HepG2 (cell line): ENCODE measurements around the gene KCNJ8. TPM values are rescaled to one million over a fixed set of nuclear protein-coding genes. Genes with fewer than 3 reads are reported as not detected.
A peak's percentile ranks its signal among the peaks of the same experiment; 100 is the strongest.

Experiments used
- ATAC-seq: fragments of 200-7000 bp; cut with Tn5 transposase; 3 replicates; pipeline ENCODE4 v1.9.1; 2020; ENCODE audit warnings: mild to moderate bottlenecking, moderate library complexity
- BruUV-seq: library from RNA; stranded (reverse); fragments of 400-500 nt; replicated peaks from 2 replicates; lab custom pipeline; 2021; lab: Mats Ljungman, UMichigan
- CTCF ChIA-PET: fragments of 300-600 bp; formaldehyde crosslinking; extraction: SDS; loops from one replicate; lab custom pipeline; 2021; ENCODE audit warnings: low total read pairs, inconsistent platforms, low intra/inter-chr PET ratio; lab: Yijun Ruan, JAX
- POLR2A ChIA-PET: fragments of 350-600 bp; sonication (Branson Sonifier 250); formaldehyde crosslinking; loops from one replicate; lab custom pipeline; 2020; ENCODE audit warnings: antibody characterized with exemption, inconsistent platforms; lab: Yijun Ruan, JAX
- DNase-seq: peaks from one replicate; pipeline ENCODE4 v3.0.0-alpha.2; 2015; ENCODE audit warnings: low spot score
- FAIRE-seq: peaks from 3 replicates; lab custom pipeline; 2011; peaks lifted over from hg19 to GRCh38; lab: Jason Lieb, UNC
- H2AFZ ChIP-seq: one replicate; pipeline ENCODE4 v1.6.1; 2011; ENCODE audit warnings: low read length, inconsistent platforms
- H3K27ac ChIP-seq: fragments of 300-600 bp; 3 replicates; pipeline ENCODE4 v1.8.0; 2011; ENCODE audit warnings: mixed run types, mild to moderate bottlenecking, mixed read lengths, low read length, inconsistent platforms; ENCODE audit not compliant: insufficient read depth; ENCODE audit errors: extremely low read length
- H3K27me3 ChIP-seq, 2 experiments: fragments of 200-600 bp in 1 of 2; 2 replicates in 1 of 2; 3 replicates in 1 of 2; pipeline versions ENCODE4 v1.6.0 to v1.8.0; 2011; ENCODE audit warnings: low read length in 2 of 2, mild to moderate bottlenecking in 2 of 2, moderate library complexity in 2 of 2, inconsistent platforms in 1 of 2; ENCODE audit not compliant: insufficient read depth in 2 of 2, control insufficient read depth in 1 of 2
- H3K36me3 ChIP-seq, 2 experiments: fragments of 200-600 bp in 1 of 2; replicated peaks in 1 of 2; 2 replicates in 1 of 2; 3 replicates in 1 of 2; pipeline versions ENCODE4 v1.5.1 to v1.8.0; 2011; ENCODE audit warnings: low read length in 2 of 2, inconsistent platforms in 1 of 2; ENCODE audit not compliant: insufficient read depth in 2 of 2, control insufficient read depth in 1 of 2
- H3K4me1 ChIP-seq: 2 replicates; pipeline ENCODE4 v1.5.1; 2012; ENCODE audit warnings: low read length, inconsistent platforms; ENCODE audit not compliant: insufficient read depth
- H3K4me2 ChIP-seq: 2 replicates; pipeline ENCODE4 v1.6.0; 2011; ENCODE audit warnings: low read depth, low read length, inconsistent platforms
- H3K4me3 ChIP-seq, 3 experiments: fragments of 200-600 bp in 1 of 3; sonication (generic), shearing (Covaris generic) in 1 of 3; replicated peaks in 1 of 3; 2 replicates each; pipeline ENCODE4 v1.5.1; 2011 to 2016; ENCODE audit warnings: low read length in 3 of 3, inconsistent platforms in 2 of 3, low read depth in 2 of 3, mild to moderate bottlenecking in 2 of 3, control low read depth in 1 of 3, mixed read lengths in 1 of 3; ENCODE audit not compliant: insufficient read depth in 1 of 3
- H3K79me2 ChIP-seq: one replicate; pipeline ENCODE4 v1.6.1; 2011; ENCODE audit warnings: low read length, inconsistent platforms; ENCODE audit not compliant: insufficient read depth
- H3K9ac ChIP-seq: 2 replicates; pipeline ENCODE4 v1.6.0; 2011; ENCODE audit warnings: mild to moderate bottlenecking, low read depth, low read length, inconsistent platforms; ENCODE audit not compliant: insufficient read depth
- H3K9me3 ChIP-seq: 2 replicates; pipeline ENCODE4 v1.5.1; 2012; ENCODE audit warnings: mild to moderate bottlenecking, low read length
- H4K20me1 ChIP-seq: 2 replicates; pipeline ENCODE4 v1.6.0; 2011; ENCODE audit warnings: inconsistent platforms, mild to moderate bottlenecking, low read length, moderate library complexity; ENCODE audit not compliant: insufficient read depth
- EEA1 ChIP-seq: sonication (generic); formaldehyde crosslinking; IDR thresholded peaks from 2 replicates; pipeline ENCODE4 v1.5.1; 2020; ENCODE audit warnings: mild to moderate bottlenecking, missing genetic modification reagents, borderline replicate concordance
- EHMT2 ChIP-seq: fragments of 200-600 bp; sonication (generic); IDR thresholded peaks from 2 replicates; pipeline ENCODE4 v1.7.0; 2017; ENCODE audit warnings: antibody characterized with exemption, low read depth, low read length, borderline replicate concordance
- FOSL1 ChIP-seq: sonication (generic); formaldehyde crosslinking; IDR thresholded peaks from 2 replicates; pipeline ENCODE4 v1.9.0; 2021; ENCODE audit warnings: missing genetic modification reagents, borderline replicate concordance
- FOXP1 ChIP-seq, 2 experiments: fragments of 450-650 bp in 1 of 2; IDR thresholded peaks; 2 replicates each; pipeline ENCODE4 v1.6.1; 2017 to 2018; ENCODE audit warnings: antibody characterized with exemption in 1 of 2
- GATAD2A ChIP-seq: IDR thresholded peaks from 2 replicates; pipeline ENCODE4 v1.6.1; 2016
- HIVEP1 ChIP-seq: sonication (generic); formaldehyde crosslinking; IDR thresholded peaks from 2 replicates; pipeline ENCODE4 v1.4.0; 2020; ENCODE audit warnings: mild to moderate bottlenecking, missing genetic modification reagents
- HNF4A ChIP-seq: sonication (generic); formaldehyde crosslinking; IDR thresholded peaks from 2 replicates; pipeline ENCODE4 v1.4.0; 2020; ENCODE audit warnings: missing genetic modification reagents
- NCOA2 ChIP-seq: sonication (generic); formaldehyde crosslinking; IDR thresholded peaks from 2 replicates; pipeline ENCODE4 v1.8.0; 2022; ENCODE audit warnings: inconsistent platforms
- PLRG1 ChIP-seq: fragments of 450-650 bp; conservative IDR thresholded peaks from 2 replicates; pipeline ENCODE4 v1.6.1; 2016
- REXO4 ChIP-seq: sonication (generic); formaldehyde crosslinking; IDR thresholded peaks from 2 replicates; pipeline ENCODE4 v1.8.0; 2022; ENCODE audit warnings: missing genetic modification reagents, mild to moderate bottlenecking, borderline replicate concordance
- ZBTB3 ChIP-seq: sonication (generic); formaldehyde crosslinking; IDR thresholded peaks from 2 replicates; pipeline ENCODE4 v1.4.0; 2020; ENCODE audit warnings: low read depth, mild to moderate bottlenecking, moderate library complexity, missing genetic modification reagents, borderline replicate concordance
- ZNF224 ChIP-seq: sonication (generic); formaldehyde crosslinking; IDR thresholded peaks from 2 replicates; pipeline ENCODE4 v1.5.0; 2020; ENCODE audit warnings: mild to moderate bottlenecking, missing genetic modification reagents
- ZNF260 ChIP-seq: sonication (generic); formaldehyde crosslinking; IDR thresholded peaks from 2 replicates; pipeline ENCODE4 v1.4.0; 2020; ENCODE audit warnings: missing genetic modification reagents, low read depth, mild to moderate bottlenecking, borderline replicate concordance
- ZNF33B ChIP-seq: sonication (generic); formaldehyde crosslinking; IDR thresholded peaks from 2 replicates; pipeline ENCODE4 v1.5.1; 2020; ENCODE audit warnings: mild to moderate bottlenecking, missing genetic modification reagents
- WGBS: methylation state at CpG from one replicate; pipeline ENCODE4 v1.1.6; 2017; ENCODE audit warnings: low lambda C conversion rate; 5-methylcytosine and 5-hydroxymethylcytosine counted together
- in situ Hi-C: cut with HindIII; loops from 2 replicates; pipeline ENCODE4 v1.10.0; 2017; ENCODE audit warnings: low pct_unique_long_range_greater_than_20kb; ENCODE audit not compliant: extremely low pct_ligation_motif_present
- intact Hi-C: fragments of 100-400 bp; cut with micrococcal nuclease; formaldehyde crosslinking; loops from one replicate; pipeline ENCODE4 v1.10.0; 2022; ENCODE audit not compliant: unreplicated experiment
- polyA plus RNA-seq, 8 experiments: library from polyadenylated mRNA; depleted of rRNA in 3 of 8; stranded (reverse) in 7 of 8; unstranded in 1 of 8; fragments of >200 nt; fragmentation: Illumina TruSeq in 4 of 8; extraction: Trizol in 4 of 8; gene quantifications; 2 replicates each; pipeline versions ENCODE4 v1.2.1 to v1.2.3, GENCODE V29; 2011 to 2016; ENCODE audit warnings: low read depth in 4 of 8, missing spikeins in 1 of 8, mixed read lengths in 1 of 8; ENCODE audit not compliant: insufficient read depth in 1 of 8
- total RNA-seq, 5 experiments: library from RNA; depleted of rRNA; stranded (reverse); fragments of >200 nt; fragmentation: Illumina TruSeq; extraction: Trizol; gene quantifications; 2 replicates each; pipeline ENCODE4 v1.2.3, GENCODE V29; 2016; ENCODE audit warnings: low read depth in 1 of 5
- TF ChIP-seq, protein P1 (sequence below): IDR thresholded peaks from 2 replicates; pipeline ENCODE4 v1.4.0; 2020; ENCODE audit warnings: mild to moderate bottlenecking, missing genetic modification reagents
- TF ChIP-seq, protein P2 (sequence below): sonication (generic); formaldehyde crosslinking; IDR thresholded peaks from 2 replicates; pipeline ENCODE4 v1.5.1; 2020; ENCODE audit warnings: mild to moderate bottlenecking, missing genetic modification reagents, moderate library complexity
- TF ChIP-seq, protein P3 (sequence below): sonication (generic); formaldehyde crosslinking; IDR thresholded peaks from 2 replicates; pipeline ENCODE4 v1.4.0; 2020; ENCODE audit warnings: missing genetic modification reagents, borderline replicate concordance

KCNJ8 gene
- total and polyA plus RNA-seq, 2 of the 13 experiments (the other 11 are each of a cell fraction or from before 2014, with no cell fraction given): not detected

DNA sequence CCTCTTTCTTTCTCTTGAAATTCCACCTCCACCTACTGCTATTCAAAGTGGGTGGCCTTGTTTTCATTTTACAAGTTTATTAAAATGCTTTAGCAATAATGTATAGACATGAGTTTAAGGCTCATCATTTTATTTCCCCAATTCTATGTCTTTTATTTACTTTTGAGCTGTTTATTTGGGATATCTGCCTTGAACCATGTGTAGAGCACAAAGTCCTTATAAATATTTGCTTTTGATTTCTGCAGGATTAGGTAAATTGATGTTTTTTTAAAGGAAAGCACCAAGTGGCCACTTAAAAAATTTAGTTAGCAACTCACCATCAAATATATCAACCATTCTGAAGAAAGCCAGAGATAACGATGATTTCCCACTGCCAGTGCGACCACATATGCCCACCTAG, 39.8 kb upstream of the KCNJ8 start (continued):
- TF ChIP-seq, protein P1, sequence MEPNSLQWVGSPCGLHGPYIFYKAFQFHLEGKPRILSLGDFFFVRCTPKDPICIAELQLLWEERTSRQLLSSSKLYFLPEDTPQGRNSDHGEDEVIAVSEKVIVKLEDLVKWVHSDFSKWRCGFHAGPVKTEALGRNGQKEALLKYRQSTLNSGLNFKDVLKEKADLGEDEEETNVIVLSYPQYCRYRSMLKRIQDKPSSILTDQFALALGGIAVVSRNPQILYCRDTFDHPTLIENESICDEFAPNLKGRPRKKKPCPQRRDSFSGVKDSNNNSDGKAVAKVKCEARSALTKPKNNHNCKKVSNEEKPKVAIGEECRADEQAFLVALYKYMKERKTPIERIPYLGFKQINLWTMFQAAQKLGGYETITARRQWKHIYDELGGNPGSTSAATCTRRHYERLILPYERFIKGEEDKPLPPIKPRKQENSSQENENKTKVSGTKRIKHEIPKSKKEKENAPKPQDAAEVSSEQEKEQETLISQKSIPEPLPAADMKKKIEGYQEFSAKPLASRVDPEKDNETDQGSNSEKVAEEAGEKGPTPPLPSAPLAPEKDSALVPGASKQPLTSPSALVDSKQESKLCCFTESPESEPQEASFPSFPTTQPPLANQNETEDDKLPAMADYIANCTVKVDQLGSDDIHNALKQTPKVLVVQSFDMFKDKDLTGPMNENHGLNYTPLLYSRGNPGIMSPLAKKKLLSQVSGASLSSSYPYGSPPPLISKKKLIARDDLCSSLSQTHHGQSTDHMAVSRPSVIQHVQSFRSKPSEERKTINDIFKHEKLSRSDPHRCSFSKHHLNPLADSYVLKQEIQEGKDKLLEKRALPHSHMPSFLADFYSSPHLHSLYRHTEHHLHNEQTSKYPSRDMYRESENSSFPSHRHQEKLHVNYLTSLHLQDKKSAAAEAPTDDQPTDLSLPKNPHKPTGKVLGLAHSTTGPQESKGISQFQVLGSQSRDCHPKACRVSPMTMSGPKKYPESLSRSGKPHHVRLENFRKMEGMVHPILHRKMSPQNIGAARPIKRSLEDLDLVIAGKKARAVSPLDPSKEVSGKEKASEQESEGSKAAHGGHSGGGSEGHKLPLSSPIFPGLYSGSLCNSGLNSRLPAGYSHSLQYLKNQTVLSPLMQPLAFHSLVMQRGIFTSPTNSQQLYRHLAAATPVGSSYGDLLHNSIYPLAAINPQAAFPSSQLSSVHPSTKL (CRISPR knock-in tag): 0 out of 2 replicates have a peak, but pooled peaks have one; percentile 17
- no peak for TF ChIP-seq FOSL1 (CRISPR knock-in tag)
- TF ChIP-seq FOXP1 (IDR thresholded peaks at IDR 0.05): no peak
- TF ChIP-seq FOXP1 (CRISPR knock-in tag; IDR thresholded peaks at IDR 0.05): 0 out of 2 replicates have a peak, but pooled peaks have one; percentile 18
- no peak for TF ChIP-seq PLRG1
- TF ChIP-seq HNF4A (CRISPR knock-in tag): peak; percentile 26; the same call in 1 of the 2 replicates

DNA sequence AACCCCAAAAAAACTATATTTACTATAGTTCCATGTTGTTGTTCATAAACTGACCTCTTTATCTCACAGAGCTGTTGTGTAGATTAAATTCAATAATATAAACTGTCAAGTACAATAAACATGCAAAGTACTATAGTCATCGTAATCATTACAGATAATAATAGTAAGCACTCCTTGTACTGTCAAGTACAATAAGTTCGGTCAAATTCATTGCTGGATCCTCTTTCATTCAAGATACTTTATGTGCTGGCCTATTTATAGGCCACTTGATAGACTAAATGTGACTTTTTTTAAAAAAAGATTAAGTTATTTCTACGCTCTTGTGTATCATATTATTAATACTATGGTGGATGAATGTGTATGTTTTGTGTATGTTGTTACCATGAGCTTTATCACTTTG, 39.2 kb upstream of the KCNJ8 start:
- Histone ChIP-seq H3K4me3 (no peak overlapping the region), H3K4me1 (0 out of 2 replicates have a peak, but pooled peaks cover 3% of the 10 kb centered on the region), H3K27me3 (no peaks in the 10 kb centered on the region), H3K9ac (no peak overlapping the region), H3K36me3 (no peaks in the 10 kb centered on the region), H2AFZ (no peak overlapping the region), H3K79me2 (no peaks in the 10 kb centered on the region), H3K27ac (no peak overlapping the region), H4K20me1 (no peaks in the 10 kb centered on the region), H3K9me3 (peaks cover 10% of the 10 kb centered on the region; the same call in 1 of the 2 replicates), H3K4me2 (no peak overlapping the region)
- DNase-seq: no peak
- intact Hi-C loops: no loop called here
- in situ Hi-C loops: no loop called here
- ChIA-PET CTCF (no interaction called here), POLR2A (no interaction called here)
- BruUV-seq: no TSS peak
- ATAC-seq: no peak
- 28% methylated on average over 3 of the region's 3 CpGs for WGBS
- no peak for FAIRE-seq
- TF ChIP-seq GATAD2A (CRISPR knock-in tag) (no peak), EHMT2 (no peak), ZNF260 (CRISPR knock-in tag) (no peak), EEA1 (CRISPR knock-in tag) (no peak), ZBTB3 (CRISPR knock-in tag) (no peak), HIVEP1 (CRISPR knock-in tag) (no peak), ZNF224 (no peak), REXO4 (no peak), NCOA2 (CRISPR knock-in tag) (no peak), ZNF33B (CRISPR knock-in tag) (no peak)
- TF ChIP-seq, protein P2, sequence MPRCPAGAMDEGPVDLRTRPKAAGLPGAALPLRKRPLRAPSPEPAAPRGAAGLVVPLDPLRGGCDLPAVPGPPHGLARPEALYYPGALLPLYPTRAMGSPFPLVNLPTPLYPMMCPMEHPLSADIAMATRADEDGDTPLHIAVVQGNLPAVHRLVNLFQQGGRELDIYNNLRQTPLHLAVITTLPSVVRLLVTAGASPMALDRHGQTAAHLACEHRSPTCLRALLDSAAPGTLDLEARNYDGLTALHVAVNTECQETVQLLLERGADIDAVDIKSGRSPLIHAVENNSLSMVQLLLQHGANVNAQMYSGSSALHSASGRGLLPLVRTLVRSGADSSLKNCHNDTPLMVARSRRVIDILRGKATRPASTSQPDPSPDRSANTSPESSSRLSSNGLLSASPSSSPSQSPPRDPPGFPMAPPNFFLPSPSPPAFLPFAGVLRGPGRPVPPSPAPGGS (CRISPR knock-in tag): no peak
- TF ChIP-seq, protein P3, sequence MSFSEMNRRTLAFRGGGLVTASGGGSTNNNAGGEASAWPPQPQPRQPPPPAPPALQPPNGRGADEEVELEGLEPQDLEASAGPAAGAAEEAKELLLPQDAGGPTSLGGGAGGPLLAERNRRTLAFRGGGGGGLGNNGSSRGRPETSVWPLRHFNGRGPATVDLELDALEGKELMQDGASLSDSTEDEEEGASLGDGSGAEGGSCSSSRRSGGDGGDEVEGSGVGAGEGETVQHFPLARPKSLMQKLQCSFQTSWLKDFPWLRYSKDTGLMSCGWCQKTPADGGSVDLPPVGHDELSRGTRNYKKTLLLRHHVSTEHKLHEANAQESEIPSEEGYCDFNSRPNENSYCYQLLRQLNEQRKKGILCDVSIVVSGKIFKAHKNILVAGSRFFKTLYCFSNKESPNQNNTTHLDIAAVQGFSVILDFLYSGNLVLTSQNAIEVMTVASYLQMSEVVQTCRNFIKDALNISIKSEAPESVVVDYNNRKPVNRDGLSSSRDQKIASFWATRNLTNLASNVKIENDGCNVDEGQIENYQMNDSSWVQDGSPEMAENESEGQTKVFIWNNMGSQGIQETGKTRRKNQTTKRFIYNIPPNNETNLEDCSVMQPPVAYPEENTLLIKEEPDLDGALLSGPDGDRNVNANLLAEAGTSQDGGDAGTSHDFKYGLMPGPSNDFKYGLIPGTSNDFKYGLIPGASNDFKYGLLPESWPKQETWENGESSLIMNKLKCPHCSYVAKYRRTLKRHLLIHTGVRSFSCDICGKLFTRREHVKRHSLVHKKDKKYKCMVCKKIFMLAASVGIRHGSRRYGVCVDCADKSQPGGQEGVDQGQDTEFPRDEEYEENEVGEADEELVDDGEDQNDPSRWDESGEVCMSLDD: no peak
